BJ (cell line): Measurements from ENCODE around the gene PYCARD. TPM values are rescaled to one million over a fixed set of nuclear protein-coding genes. Genes with fewer than 3 reads are reported as not detected.

ENCODE experiments used
- CTCF ChIA-PET: fragments of 350-600 bp; formaldehyde crosslinking; extraction: SDS; loops from one replicate; lab custom pipeline; 2021; ENCODE audit warnings: antibody characterized with exemption, inconsistent platforms; lab: Yijun Ruan, JAX
- POLR2A ChIA-PET: fragments of 300-600 bp; sonication (Branson Sonifier 250); formaldehyde crosslinking; extraction: SDS; loops from one replicate; lab custom pipeline; 2021; ENCODE audit warnings: antibody characterized with exemption; lab: Charles Lee
- DNase-seq: peaks from one replicate; pipeline ENCODE4 v3.0.0-alpha.2; 2011; ENCODE audit warnings: low read depth
- H3K27me3 ChIP-seq: 2 replicates; pipeline ENCODE4 v1.6.0; 2011; ENCODE audit warnings: low read length; ENCODE audit not compliant: control insufficient read depth, insufficient read depth
- H3K36me3 ChIP-seq: 2 replicates; pipeline ENCODE4 v1.5.1; 2011; ENCODE audit warnings: low read length; ENCODE audit not compliant: control insufficient read depth, insufficient read depth
- H3K4me3 ChIP-seq: 2 replicates; pipeline ENCODE4 v1.5.1; 2011; ENCODE audit warnings: low read depth, mild to moderate bottlenecking, control low read depth, low read length
- polyA plus RNA-seq: library from polyadenylated mRNA; depleted of rRNA; stranded (reverse); fragments of >200 nt; gene quantifications from 2 replicates; pipeline ENCODE4 v1.2.3, GENCODE V29; 2011
- TF ChIP-seq, protein P1 (sequence below): IDR thresholded peaks from 2 replicates; pipeline ENCODE4 v1.5.1; 2011; ENCODE audit warnings: low read depth, mild to moderate bottlenecking, control low read depth, inconsistent platforms, low read length, moderate library complexity; ENCODE audit not compliant: insufficient read depth

PYCARD gene
- polyA plus RNA-seq, 1 experiment = 23.9 TPM

- Histone ChIP-seq H3K4me3 (no peak overlapping the region), H3K27me3 (no peaks in the 10 kb centered on the region), H3K36me3 (peaks cover 46% of the 10 kb centered on the region)
- CTCF ChIA-PET = interaction anchor here (0.6 kb wide), 1 partner anchor 1327 kb away, joined by 3 read pairs; no protein-coding TSS in a partner anchor
- TF ChIP-seq, protein P1, sequence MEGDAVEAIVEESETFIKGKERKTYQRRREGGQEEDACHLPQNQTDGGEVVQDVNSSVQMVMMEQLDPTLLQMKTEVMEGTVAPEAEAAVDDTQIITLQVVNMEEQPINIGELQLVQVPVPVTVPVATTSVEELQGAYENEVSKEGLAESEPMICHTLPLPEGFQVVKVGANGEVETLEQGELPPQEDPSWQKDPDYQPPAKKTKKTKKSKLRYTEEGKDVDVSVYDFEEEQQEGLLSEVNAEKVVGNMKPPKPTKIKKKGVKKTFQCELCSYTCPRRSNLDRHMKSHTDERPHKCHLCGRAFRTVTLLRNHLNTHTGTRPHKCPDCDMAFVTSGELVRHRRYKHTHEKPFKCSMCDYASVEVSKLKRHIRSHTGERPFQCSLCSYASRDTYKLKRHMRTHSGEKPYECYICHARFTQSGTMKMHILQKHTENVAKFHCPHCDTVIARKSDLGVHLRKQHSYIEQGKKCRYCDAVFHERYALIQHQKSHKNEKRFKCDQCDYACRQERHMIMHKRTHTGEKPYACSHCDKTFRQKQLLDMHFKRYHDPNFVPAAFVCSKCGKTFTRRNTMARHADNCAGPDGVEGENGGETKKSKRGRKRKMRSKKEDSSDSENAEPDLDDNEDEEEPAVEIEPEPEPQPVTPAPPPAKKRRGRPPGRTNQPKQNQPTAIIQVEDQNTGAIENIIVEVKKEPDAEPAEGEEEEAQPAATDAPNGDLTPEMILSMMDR = no peak
- no peak for DNase-seq
- POLR2A ChIA-PET = interaction anchor here (0.9 kb wide), 1 partner anchor 51 kb away, joined by 3 read pairs; no protein-coding TSS in a partner anchor
Observed at GRCh38 chr16:31192856-31193642, 9.5 kb downstream of the PYCARD start.

GRCh38 chr16:31191697-31192428 lies 10.7 kb downstream of the PYCARD start:
- POLR2A ChIA-PET = no interaction called here
- H3K4me3 ChIP-seq = no peak overlapping the region

GRCh38 chr16:31190818-31191444 lies 11.6 kb downstream of the PYCARD start:
- Histone ChIP-seq H3K4me3 (no peak overlapping the region), H3K36me3 (peaks cover 54% of the 10 kb centered on the region), H3K27me3 (no peaks in the 10 kb centered on the region)
- DNase-seq = no peak
- TF ChIP-seq, protein P1 = no peak
- POLR2A ChIA-PET = interaction anchor here (0.6 kb wide), 1 partner anchor 7 kb away, joined by 3 read pairs; no protein-coding TSS in a partner anchor
- CTCF ChIA-PET = no interaction called here

More at GRCh38 chr16:31191697-31192428, 10.7 kb downstream of the PYCARD start:
- Histone ChIP-seq H3K36me3 (peaks cover 52% of the 10 kb centered on the region), H3K27me3 (no peaks in the 10 kb centered on the region)
- CTCF ChIA-PET = no interaction called here
- TF ChIP-seq, protein P1 = no peak
- DNase-seq = no peak

DNA sequence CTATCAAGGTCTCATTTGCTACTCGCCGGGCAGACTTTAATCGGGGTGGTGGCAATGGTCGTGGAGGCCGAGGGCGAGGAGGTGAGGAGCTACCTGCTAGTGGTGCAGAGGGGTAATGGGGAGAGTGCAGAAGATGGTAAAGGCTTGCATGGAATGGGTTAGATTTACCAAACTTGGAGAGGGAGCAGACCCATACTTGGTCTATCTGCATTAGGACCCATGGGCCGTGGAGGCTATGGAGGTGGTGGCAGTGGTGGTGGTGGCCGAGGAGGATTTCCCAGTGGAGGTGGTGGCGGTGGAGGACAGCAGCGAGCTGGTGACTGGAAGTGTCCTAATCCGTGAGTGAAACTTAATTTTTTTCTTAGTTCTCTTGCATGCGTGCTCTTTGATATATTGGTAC lies 12.5 kb downstream of the PYCARD start:
- ChIA-PET CTCF (no interaction called here), POLR2A (interaction anchor here (0.6 kb wide), 1 partner anchor 8 kb away, joined by 3 read pairs; no protein-coding TSS in a partner anchor)

More for the DNA sequence above, 12.5 kb downstream of the PYCARD start:
- no peaks in the 10 kb centered on the region for H3K27me3 ChIP-seq
- peaks cover 58% of the 10 kb centered on the region for H3K36me3 ChIP-seq
- no peak overlapping the region for H3K4me3 ChIP-seq
- no peak for DNase-seq
- TF ChIP-seq, protein P1 = no peak
